Upper lobe of right lung (tissue), 1 donor: ENCODE data around the gene BCL11B. TPM values are rescaled to one million over a fixed set of nuclear protein-coding genes. Genes with fewer than 3 reads are reported as not detected.

Experiments
- ATAC-seq: fragments of 200-7000 bp; cut with Tn5 transposase; one replicate; pipeline ENCODE4 v1.9.1; 2020; ENCODE audit warnings: mild to moderate bottlenecking, moderate library complexity
- DNase-seq: peaks from one replicate; pipeline ENCODE4 v3.0.0-alpha.2; 2020
- H3K27ac ChIP-seq: fragments of 200-600 bp; one replicate; pipeline ENCODE4 v1.8.0; 2022
- H3K27me3 ChIP-seq: fragments of 200-600 bp; one replicate; pipeline ENCODE4 v1.8.0; 2022; ENCODE audit warnings: mild to moderate bottlenecking
- H3K36me3 ChIP-seq: fragments of 200-600 bp; one replicate; pipeline ENCODE4 v1.8.0; 2022
- H3K4me1 ChIP-seq: fragments of 200-600 bp; one replicate; pipeline ENCODE4 v1.8.0; 2022
- H3K4me3 ChIP-seq: fragments of 200-600 bp; one replicate; pipeline ENCODE4 v1.8.0; 2022; ENCODE audit warnings: mild to moderate bottlenecking
- H3K9me3 ChIP-seq: fragments of 200-600 bp; one replicate; pipeline ENCODE4 v1.8.0; 2022
- CTCF ChIP-seq: fragments of 200-600 bp; IDR thresholded peaks from one replicate; pipeline ENCODE4 v1.8.0; 2022; ENCODE audit warnings: antibody characterized with exemption
- intact Hi-C: fragments of 100-400 bp; cut with DNase I; formaldehyde crosslinking; loops from one replicate; pipeline ENCODE4 v1.11.0; 2022
- total RNA-seq: library from RNA; stranded (reverse); fragmentation: NEBNext Ultra II Directional; extraction: Animal tissue kit (Norgen Biotek cat#: 25700); gene quantifications from one replicate; pipeline ENCODE4 v1.2.1, GENCODE V29; 2021
- donor health status: DM: no; HTN: yes; CAD: no; lungs with severe emphysema.

Gene BCL11B
- total RNA-seq, 1 donor from 2014 or later: 2.4 TPM

DNA sequence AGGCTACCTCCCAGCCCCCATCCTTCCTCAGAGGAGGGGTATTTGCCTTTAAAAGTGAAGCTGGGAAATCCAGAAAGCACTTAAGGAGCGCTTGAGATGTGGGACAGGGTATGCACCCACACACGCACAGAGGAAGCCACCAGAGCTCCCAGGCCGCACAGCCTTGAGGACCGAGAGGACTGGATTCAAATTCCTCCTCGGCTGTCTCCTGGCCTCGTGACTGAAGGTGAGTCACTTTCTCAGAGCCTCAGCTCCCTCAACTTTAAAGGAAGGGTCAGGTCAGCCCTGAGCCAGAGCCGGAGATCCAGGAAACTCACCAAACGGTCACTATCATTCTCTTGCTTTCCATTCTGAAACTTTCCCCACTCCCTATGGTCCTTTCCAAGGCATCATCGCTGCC, 37.6 kb downstream of the BCL11B start:
- intact Hi-C loops: no loop called here
- H3K4me1 ChIP-seq: no peaks in the 10 kb centered on the region
- H3K36me3 ChIP-seq: no peaks in the 10 kb centered on the region
- no peak overlapping the region for H3K4me3 ChIP-seq
- H3K27me3 ChIP-seq: peaks cover 32% of the 10 kb centered on the region
- no peak for DNase-seq
- no peak for ATAC-seq
- no peaks in the 10 kb centered on the region for H3K9me3 ChIP-seq
- no peak for TF ChIP-seq CTCF
- no peak overlapping the region for H3K27ac ChIP-seq

GRCh38 chr14:99233222-99234035, 38.6 kb downstream of the BCL11B start:
- Histone ChIP-seq H3K9me3 (no peaks in the 10 kb centered on the region), H3K4me3 (no peak overlapping the region), H3K4me1 (no peaks in the 10 kb centered on the region), H3K27me3 (peaks cover 32% of the 10 kb centered on the region), H3K36me3 (no peaks in the 10 kb centered on the region), H3K27ac (no peak overlapping the region)
- TF ChIP-seq CTCF: no peak
- DNase-seq: no peak
- intact Hi-C loops: no loop called here
- no peak for ATAC-seq

DNA sequence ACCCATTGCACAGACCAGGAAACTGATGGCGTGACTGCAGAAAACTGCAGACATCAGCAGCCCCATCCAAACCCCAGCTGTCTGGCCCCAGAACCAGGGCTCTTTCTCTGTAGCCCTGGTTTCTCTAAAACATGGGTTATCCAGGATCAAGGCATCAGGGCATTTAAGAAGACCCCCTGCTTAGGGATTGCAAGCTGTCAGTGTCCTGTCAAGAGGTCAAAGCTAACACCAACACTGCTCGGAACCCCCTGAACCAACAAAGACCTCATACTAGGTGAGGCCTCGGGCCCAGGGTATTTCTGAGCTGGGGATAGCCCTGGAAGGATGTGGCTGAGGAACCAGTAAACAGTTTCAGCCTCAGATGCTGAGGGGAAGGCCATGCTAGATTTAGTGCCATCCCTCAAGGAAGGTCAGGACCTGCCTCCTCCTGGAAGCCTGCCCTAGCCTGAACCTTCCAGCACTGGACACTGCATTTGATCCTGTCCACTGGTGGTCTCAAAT, 39.2 kb downstream of the BCL11B start:
- DNase-seq: no peak
- TF ChIP-seq CTCF: no peak

DNA sequence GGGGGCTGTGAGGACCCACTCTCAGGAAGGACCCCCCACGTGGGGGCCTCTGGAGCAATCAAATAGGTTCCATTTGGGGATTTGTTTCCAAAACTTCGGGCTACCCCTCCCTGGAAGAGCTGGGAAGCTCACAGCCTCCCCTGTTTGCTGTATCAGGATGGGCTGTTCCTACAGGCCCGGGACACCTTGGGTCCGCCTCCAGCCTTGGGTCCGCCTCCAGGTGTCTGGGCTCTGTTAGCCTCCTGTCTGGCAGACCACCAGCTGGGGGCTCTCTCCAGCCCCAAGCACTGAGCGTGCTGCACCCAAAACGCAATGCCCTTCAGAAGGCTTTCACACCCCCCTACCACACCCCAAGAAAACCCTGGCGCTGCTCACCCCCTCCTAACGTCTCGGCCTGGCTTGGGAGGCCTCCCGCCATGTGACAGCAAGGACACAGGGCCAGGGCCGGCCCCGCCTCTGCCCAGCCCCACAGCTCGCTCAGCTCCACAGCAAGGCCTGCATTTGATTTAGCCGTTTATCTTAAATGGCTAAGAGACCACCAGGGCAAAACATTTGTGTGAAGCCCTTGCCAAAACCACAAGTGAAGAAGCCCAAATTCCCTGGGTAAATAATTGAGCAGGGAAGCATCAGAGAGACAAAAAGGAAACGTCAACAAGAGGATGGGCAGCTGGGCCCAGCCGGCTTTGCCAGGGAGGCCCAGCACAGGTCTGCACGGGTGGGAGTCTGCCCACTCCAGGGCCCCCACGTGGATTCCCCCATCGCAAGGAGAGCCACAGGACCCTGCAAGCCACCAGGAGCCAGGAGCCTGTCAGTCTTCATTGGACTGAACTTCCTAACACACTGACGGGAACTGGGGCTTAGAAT, 39.9 kb downstream of the BCL11B start:
- H3K4me1 ChIP-seq: no peaks in the 10 kb centered on the region
- no peaks in the 10 kb centered on the region for H3K9me3 ChIP-seq
- no peak for TF ChIP-seq CTCF
- no peak overlapping the region for H3K27ac ChIP-seq
- DNase-seq (no peak), ATAC-seq (no peak)
- intact Hi-C loops: no loop called here
- no peak overlapping the region for H3K4me3 ChIP-seq
- peaks cover 32% of the 10 kb centered on the region for H3K27me3 ChIP-seq
- H3K36me3 ChIP-seq: no peaks in the 10 kb centered on the region

More for the DNA sequence above, 39.2 kb downstream of the BCL11B start:
- Histone ChIP-seq H3K27me3 (peaks cover 32% of the 10 kb centered on the region), H3K4me1 (no peaks in the 10 kb centered on the region), H3K36me3 (no peaks in the 10 kb centered on the region), H3K4me3 (no peak overlapping the region), H3K27ac (no peak overlapping the region), H3K9me3 (no peaks in the 10 kb centered on the region)
- no peak for ATAC-seq
- intact Hi-C loops: no loop called here

GRCh38 chr14:99231161-99231849, 40.7 kb downstream of the BCL11B start:
- Histone ChIP-seq H3K27me3 (peaks cover 32% of the 10 kb centered on the region), H3K4me1 (no peaks in the 10 kb centered on the region), H3K9me3 (no peaks in the 10 kb centered on the region), H3K27ac (no peak overlapping the region), H3K4me3 (no peak overlapping the region), H3K36me3 (no peaks in the 10 kb centered on the region)
- intact Hi-C loops: no loop called here
- DNase-seq (no peak), ATAC-seq (no peak)
- no peak for TF ChIP-seq CTCF
